Ectodermal cell (in vitro differentiated cells): ENCODE results near the gene CTNND1.

Source experiments
- H3K27ac ChIP-seq: 2 replicates; pipeline ENCODE4 v1.7.0; 2013; ENCODE audit warnings: mild to moderate bottlenecking, low read depth, low read length; ENCODE audit not compliant: insufficient read depth, poor library complexity, severe bottlenecking
- H3K27me3 ChIP-seq: 2 replicates; pipeline ENCODE4 v1.7.0; 2013; ENCODE audit warnings: mild to moderate bottlenecking, low read length; ENCODE audit not compliant: insufficient read depth, control insufficient read depth, poor library complexity, severe bottlenecking
- H3K36me3 ChIP-seq: one replicate; pipeline ENCODE4 v1.7.0; 2013; ENCODE audit warnings: low read length; ENCODE audit not compliant: control insufficient read depth, insufficient read depth
- H3K4me1 ChIP-seq: one replicate; pipeline ENCODE4 v1.7.0; 2013; ENCODE audit warnings: low read length; ENCODE audit not compliant: control insufficient read depth, insufficient read depth
- H3K4me3 ChIP-seq: 2 replicates; pipeline ENCODE4 v1.7.0; 2013; ENCODE audit warnings: low read depth, low read length, control low read depth; ENCODE audit not compliant: insufficient read depth
- H3K9me3 ChIP-seq: 2 replicates; pipeline ENCODE4 v1.7.0; 2013; ENCODE audit warnings: mild to moderate bottlenecking, low read length, moderate library complexity; ENCODE audit not compliant: control insufficient read depth
- WGBS, 2 experiments: methylation state at CpG; one replicate each; pipeline ENCODE4 v1.1.7; 2013; ENCODE audit warnings: missing lambda C conversion rate in 2 of 2; 5-methylcytosine and 5-hydroxymethylcytosine counted together

Gene CTNND1

DNA sequence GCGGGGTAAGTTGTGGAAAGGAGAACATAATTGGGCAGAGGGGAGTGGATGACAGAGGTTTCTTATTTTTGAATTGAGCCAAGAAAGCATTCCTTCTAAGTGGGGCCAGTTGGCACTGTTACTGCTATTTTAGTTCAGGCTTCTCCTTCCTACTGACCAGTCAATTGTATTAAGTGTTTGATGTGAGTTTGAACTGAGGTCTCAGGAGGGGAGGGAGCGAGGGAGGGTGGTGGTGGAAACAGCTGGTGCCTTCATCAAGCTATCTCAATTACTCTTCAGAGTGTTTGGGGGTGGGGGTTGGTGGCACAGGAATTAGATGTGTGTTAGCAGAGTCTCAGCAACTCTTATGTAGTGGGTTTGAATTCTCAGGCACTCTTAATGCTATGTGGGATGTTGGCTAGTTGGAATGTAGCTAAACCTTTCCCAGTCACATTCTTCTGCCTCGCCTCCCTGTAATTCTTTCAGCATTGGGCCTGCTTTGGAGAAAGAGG is 14.5 kb downstream of the CTNND1 start:
- H3K36me3 ChIP-seq, result no peaks in the 10 kb centered on the region
- H3K27ac ChIP-seq, result peak overlapping the region; percentile 79
- WGBS, 2 experiments, result 61 to 70% methylated on average over 2 to 3 of the region's 3 CpGs
- H3K4me1 ChIP-seq, result peaks cover 50% of the 10 kb centered on the region
- no peaks in the 10 kb centered on the region for H3K9me3 ChIP-seq
- no peaks in the 10 kb centered on the region for H3K27me3 ChIP-seq
- H3K4me3 ChIP-seq, result peak overlapping the region; percentile 8

DNA sequence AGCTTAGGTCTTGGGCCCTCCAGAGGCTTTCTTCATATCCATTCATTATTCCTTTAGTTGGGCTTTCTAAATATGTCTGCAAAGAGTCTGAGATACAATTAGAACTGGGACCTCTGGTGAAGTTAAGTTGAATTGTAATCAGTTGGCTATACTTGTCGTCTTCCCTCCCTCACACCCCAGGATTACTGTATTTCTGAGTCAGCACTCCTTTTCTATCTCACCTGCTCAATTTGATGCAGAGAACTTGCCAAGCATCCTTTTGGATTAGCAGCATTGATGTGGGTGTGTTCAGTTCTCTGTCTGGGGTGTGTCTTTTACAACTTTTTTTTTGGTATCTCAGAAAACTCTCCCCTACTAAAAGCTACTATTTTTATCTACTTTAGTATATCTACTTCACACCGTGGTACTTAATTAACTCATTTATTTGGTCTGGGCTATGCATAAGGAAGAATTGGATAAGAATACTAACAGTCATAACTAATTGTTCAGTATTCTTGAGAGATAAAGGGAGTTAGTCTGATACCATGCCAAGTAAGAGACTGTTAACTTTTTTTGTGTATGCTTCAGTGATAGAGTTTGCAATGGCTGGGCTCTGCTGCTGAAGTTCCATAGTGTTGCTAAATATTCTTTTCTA is 15.1 kb downstream of the CTNND1 start:
- 59% methylated on average over 2 of the region's 2 CpGs; no CpG with 5 or more reads in 1 of the 2 experiments for WGBS, 2 experiments
- Histone ChIP-seq H3K27me3 (no peaks in the 10 kb centered on the region), H3K27ac (peak overlapping the region; percentile 99)

DNA sequence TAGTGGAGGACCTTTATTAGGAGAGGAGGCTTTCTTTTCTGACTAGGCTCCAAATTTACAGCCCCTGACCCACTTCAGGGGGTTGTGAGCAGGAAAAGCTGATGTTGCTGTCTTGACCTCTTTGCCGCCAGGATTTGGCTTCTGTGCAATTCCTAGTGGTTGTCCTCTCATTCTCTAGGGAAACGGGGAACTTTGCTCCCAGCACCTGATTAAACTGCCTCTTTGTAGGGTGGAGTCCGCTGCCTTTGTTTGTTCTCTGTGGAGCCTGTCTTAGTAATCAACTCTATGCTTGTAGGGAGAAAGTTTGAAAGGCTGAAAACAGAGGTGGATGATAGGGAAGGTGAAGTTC is 16.3 kb downstream of the CTNND1 start:
- Histone ChIP-seq H3K4me1 (peaks cover 57% of the 10 kb centered on the region), H3K27ac (peak overlapping the region; percentile 99), H3K27me3 (no peaks in the 10 kb centered on the region), H3K4me3 (no peak overlapping the region), H3K36me3 (no peaks in the 10 kb centered on the region), H3K9me3 (no peaks in the 10 kb centered on the region)
- 12% methylated on average over 3 of the region's 3 CpGs for WGBS, 2 experiments

More for the DNA sequence above, 15.1 kb downstream of the CTNND1 start:
- H3K36me3 ChIP-seq, result no peaks in the 10 kb centered on the region
- H3K4me3 ChIP-seq, result no peak overlapping the region
- peaks cover 55% of the 10 kb centered on the region for H3K4me1 ChIP-seq
- no peaks in the 10 kb centered on the region for H3K9me3 ChIP-seq

DNA sequence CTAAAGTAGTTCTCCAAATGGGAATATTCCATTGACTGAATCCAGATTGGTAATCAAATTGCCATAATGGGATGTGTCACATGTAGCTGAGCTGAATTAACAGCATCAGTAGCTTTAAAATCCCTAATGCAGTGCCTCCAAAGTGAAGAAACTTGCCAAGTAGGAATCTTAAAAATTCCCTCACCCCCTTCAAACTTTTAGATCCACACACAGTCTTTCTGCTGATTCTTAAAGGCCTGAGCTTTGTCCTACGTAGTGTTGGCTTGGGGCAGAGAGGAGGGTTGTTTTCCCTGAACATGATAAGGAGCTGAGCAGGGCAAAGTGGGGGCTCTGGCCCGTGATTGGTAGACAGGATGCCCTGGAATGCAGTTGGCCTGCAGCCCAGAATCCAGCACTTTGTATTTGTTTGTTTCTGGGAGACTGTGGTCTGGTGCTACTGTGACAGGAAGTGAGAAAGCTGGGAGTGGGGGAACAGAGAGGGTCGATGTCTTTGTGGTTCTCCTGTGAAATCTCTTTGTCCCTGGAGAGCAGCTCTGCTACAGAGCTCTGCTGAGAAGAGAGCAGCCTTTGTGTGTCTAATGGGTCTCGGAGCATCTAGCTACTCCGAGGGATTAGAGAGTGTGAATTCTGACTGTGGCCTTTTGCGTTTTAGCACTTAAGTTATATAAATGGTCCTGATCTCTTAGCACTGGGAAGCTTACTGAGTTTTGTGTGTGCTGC is 16.9 kb downstream of the CTNND1 start:
- Histone ChIP-seq H3K9me3 (no peaks in the 10 kb centered on the region), H3K27ac (peak overlapping the region; percentile 99), H3K4me1 (peaks cover 57% of the 10 kb centered on the region), H3K36me3 (no peaks in the 10 kb centered on the region), H3K4me3 (no peak overlapping the region), H3K27me3 (no peaks in the 10 kb centered on the region)
- WGBS, 2 experiments, result 6 to 7% methylated on average over 6 of the region's 6 CpGs

DNA sequence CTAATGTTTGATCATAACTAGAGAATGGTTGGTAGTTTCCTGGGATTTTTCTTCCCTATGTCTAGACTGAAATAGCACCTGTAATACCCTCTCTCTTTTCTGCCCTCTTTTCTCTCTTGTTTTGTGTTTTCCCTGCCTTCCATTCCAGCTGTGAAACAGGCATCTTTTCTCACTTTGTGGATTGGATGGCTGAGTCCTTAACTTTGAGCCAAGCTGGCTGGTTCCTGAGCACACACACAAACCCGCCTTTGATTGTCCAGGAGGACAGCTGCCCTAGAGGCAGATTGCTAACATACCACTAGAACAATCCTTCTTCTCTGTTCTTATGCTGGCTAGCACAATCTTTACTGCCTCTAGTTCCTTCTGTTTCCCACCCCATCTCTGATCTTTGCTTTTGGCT is 17.7 kb downstream of the CTNND1 start:
- WGBS, 2 experiments, result 53 to 63% methylated on average over 1 of the region's 1 CpG
- H3K36me3 ChIP-seq, result no peaks in the 10 kb centered on the region
- no peaks in the 10 kb centered on the region for H3K27me3 ChIP-seq
- no peak overlapping the region for H3K4me3 ChIP-seq
- no peaks in the 10 kb centered on the region for H3K9me3 ChIP-seq
- peaks cover 57% of the 10 kb centered on the region for H3K4me1 ChIP-seq
- H3K27ac ChIP-seq, result peak overlapping the region; percentile 99

DNA sequence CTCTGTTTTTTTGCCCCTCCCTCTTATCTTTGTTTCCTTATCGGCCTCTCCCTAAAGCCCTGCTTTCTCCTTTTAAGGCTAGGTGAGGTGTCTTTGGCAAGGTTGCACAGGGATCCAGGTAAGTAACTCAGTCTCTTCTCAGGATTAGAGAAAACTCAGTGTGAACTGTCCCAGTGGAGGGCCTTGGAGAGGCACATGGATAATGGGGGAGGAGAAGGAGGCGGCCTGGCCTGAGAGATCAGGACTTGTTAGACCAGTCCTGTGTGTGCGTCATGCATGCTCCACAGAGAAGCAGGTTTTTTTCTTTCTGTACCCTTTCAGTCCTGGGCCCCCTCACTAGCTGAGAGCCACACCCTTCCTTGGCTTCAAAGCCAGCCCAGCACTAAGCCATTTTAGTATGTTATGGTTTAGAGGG is 19.9 kb downstream of the CTNND1 start:
- H3K4me1 ChIP-seq, result peaks cover 42% of the 10 kb centered on the region
- H3K27ac ChIP-seq, result peak overlapping the region; percentile 2
- no peaks in the 10 kb centered on the region for H3K9me3 ChIP-seq
- no peak overlapping the region for H3K4me3 ChIP-seq
- H3K27me3 ChIP-seq, result no peaks in the 10 kb centered on the region
- 58 to 63% methylated on average over 3 of the region's 3 CpGs for WGBS, 2 experiments
- H3K36me3 ChIP-seq, result no peaks in the 10 kb centered on the region

DNA sequence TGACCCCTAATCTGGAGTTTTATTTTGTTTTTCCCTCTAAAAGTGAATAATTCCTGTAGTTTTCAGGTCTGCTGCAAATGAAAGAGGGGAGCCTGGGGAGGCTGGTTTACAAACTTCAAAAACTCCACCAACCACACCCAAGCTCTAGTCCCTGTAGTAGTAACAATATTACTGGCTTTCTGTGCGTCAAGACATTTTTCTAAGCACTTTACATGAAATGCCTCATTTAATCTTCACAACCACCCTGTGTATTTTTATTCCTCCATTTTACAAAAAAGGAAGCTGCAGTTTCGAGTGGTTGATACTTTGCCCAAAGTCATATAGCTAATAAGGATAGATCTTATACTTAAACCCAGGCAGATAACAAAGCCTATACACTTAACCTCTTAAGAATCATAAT is 23.5 kb downstream of the CTNND1 start:
- H3K9me3 ChIP-seq, result no peaks in the 10 kb centered on the region
- H3K4me1 ChIP-seq, result peaks cover 34% of the 10 kb centered on the region
- H3K36me3 ChIP-seq, result no peaks in the 10 kb centered on the region
- WGBS, 2 experiments, result 98 to 99% methylated on average over 2 of the region's 2 CpGs
- no peak overlapping the region for H3K4me3 ChIP-seq
- H3K27ac ChIP-seq, result no peak overlapping the region
- H3K27me3 ChIP-seq, result no peaks in the 10 kb centered on the region

DNA sequence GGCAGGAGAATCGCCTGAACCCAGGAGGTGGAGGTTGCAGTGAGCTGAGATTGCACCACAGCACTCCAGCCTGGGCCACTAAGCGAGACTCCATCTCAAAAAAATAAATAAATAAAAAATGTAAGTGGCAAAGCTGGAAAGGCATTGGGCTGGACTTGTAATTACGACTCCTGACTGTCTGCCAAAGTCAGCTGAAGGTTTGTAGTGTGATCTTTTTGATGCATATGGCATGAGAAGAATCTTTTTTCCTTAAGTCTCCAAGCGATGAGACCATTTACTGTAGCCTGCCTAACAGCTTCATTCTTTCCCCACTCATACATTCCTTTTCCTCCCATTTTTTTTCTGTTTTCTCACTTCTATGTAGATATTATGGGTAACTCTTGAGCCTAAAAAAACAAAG is 24.8 kb downstream of the CTNND1 start:
- Histone ChIP-seq H3K27me3 (no peaks in the 10 kb centered on the region), H3K4me3 (no peak overlapping the region), H3K9me3 (no peaks in the 10 kb centered on the region), H3K27ac (no peak overlapping the region), H3K4me1 (peaks cover 32% of the 10 kb centered on the region), H3K36me3 (no peaks in the 10 kb centered on the region)
- 94 to 98% methylated on average over 3 to 4 of the region's 4 CpGs for WGBS, 2 experiments

DNA sequence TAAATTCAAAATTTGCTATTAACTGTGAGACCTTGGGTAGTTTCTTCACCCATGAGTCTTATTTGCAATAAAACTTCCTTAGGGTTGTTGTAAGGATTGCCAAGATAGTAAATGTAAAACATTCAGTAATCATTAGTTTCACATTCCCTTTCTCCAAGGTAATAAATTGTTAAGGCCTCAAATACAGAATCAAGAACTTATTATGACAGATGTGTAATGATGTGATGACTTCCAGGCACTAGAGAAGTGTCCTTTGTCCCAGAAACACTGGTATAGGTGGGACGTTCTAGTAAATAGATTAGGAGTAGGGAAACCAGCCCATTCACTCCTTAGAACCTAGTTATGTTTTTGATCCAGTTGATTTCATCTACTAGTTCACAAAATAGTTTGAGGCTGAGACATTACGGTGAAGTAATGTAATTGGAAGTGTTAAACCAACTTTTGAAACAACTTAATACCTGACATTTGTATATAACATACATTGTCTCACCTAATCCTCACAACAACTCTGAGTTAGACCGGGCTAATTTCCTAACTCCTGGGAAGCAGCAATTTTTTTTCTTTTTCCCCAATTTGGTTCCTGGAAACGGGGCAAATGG is 25.5 kb downstream of the CTNND1 start:
- no peak overlapping the region for H3K27ac ChIP-seq
- peaks cover 4% of the 10 kb centered on the region for H3K36me3 ChIP-seq
- no peaks in the 10 kb centered on the region for H3K27me3 ChIP-seq
- whole genome bisulfite sequencing, 2 experiments, result 94 to 100% methylated on average over 3 to 4 of the region's 4 CpGs
- no peaks in the 10 kb centered on the region for H3K9me3 ChIP-seq
- no peak overlapping the region for H3K4me3 ChIP-seq
- peaks cover 27% of the 10 kb centered on the region for H3K4me1 ChIP-seq

DNA sequence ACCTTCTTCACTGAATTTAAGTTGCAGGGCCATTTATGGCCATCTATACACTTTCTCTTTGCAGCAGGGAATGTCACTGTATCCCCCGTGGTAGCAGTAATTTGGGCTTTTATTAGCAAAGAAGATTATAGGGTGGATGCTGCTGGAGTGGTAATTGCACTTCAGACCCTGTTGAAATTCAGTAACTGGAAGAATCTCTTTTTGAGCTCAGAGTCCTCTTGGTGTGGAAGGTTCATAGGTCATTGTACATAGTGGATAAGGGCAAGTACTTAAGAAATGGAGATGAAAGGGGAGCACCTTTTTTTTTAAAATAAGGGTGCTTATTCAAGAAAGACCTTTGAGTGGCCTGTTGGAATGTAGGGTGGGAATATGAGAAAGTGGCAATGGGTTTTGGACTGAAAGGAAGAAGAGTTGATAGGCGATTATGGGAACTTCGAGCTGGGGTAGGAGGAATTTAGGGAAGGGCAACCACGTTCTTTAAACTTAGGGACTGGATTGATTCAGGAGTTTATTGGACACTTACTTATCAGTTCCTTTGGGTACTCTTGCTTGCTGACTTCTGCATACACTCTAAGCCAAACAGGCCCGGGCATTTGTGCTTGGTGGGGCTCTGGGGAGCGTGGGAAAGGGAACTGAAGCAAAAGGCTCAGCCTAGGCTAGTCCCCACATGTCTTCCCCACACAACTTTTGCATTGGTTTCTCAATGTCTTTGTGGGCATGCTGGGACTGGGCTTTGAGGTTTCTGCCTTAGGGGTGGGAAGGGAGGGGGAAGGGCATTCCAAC is 26.5 kb downstream of the CTNND1 start:
- Histone ChIP-seq H3K36me3 (peaks cover 4% of the 10 kb centered on the region), H3K4me3 (no peak overlapping the region), H3K4me1 (peaks cover 27% of the 10 kb centered on the region), H3K27ac (peak overlapping the region; percentile 64), H3K9me3 (no peaks in the 10 kb centered on the region), H3K27me3 (no peaks in the 10 kb centered on the region)
- 60 to 69% methylated on average over 6 of the region's 6 CpGs for WGBS, 2 experiments
